ENCODE data around the gene PLXNA1. TPM values are rescaled to one million over a fixed set of nuclear protein-coding genes. Genes with fewer than 3 reads are reported as not detected.

The PLXNA1 gene
- total and polyA plus RNA-seq, 4 donors = 0.92 to 8.3 (median 4.4) TPM

GRCh38 chr3:126957776-126958637 lies 24.9 kb upstream of the PLXNA1 start:
- Histone ChIP-seq H3K4me3 (ENCODE audit: low read depth in 1 of 3, low read length in 3 of 3) (no peak overlapping the region), H3K27me3 (ENCODE audit: control insufficient read depth in 4 of 4, insufficient read depth in 4 of 4, low read length in 3 of 4) (no peaks in the 10 kb centered on the region), H3K27ac (ENCODE audit: low read depth in 1 of 2, low read length in 2 of 2) (no peak overlapping the region), H3K36me3 (ENCODE audit: control insufficient read depth in 4 of 4, insufficient read depth in 3 of 4, low read depth in 1 of 4, low read length in 3 of 4) (no peaks in the 10 kb centered on the region), H3K9ac (ENCODE audit: low read depth in 1 of 2, low read length in 2 of 2) (no peak overlapping the region), H3K4me1 (ENCODE audit: control insufficient read depth in 4 of 4, insufficient read depth in 4 of 4, low read length in 3 of 4) (peaks cover 0 to 4% (median 0%) of the 10 kb centered on the region in 4 donors), H3K9me3 (ENCODE audit: control insufficient read depth in 4 of 4, low read length in 3 of 4) (no peaks in the 10 kb centered on the region)
- TF ChIP-seq NR2F2 (IDR thresholded peaks at IDR 0.05) (no peak), FOXA2 (IDR thresholded peaks at IDR 0.05) (no peak), JUND (IDR thresholded peaks at IDR 0.05) (no peak), RXRA (IDR thresholded peaks at IDR 0.05) (no peak), REST (IDR thresholded peaks at IDR 0.05) (no peak), MAX (IDR thresholded peaks at IDR 0.05) (no peak)
- no peak for DNase-seq (ENCODE audit: low spot score)
- 98% methylated on average over 14 of the region's 14 CpGs for WGBS

- TF ChIP-seq RXRA (IDR thresholded peaks at IDR 0.05) = no peak
- no peak for TF ChIP-seq SP1 (IDR thresholded peaks at IDR 0.05)
- TF ChIP-seq EGR1 (IDR thresholded peaks at IDR 0.05; ENCODE audit: low read depth in 2 of 2) = no peak
- TF ChIP-seq GABPA (IDR thresholded peaks at IDR 0.05 in 1 of 2, conservative IDR thresholded peaks at IDR 0.05 in 1 of 2) = no peak
- Histone ChIP-seq H3K4me1 (ENCODE audit: control insufficient read depth in 4 of 4, insufficient read depth in 4 of 4, low read length in 3 of 4) (peaks cover 0 to 4% (median 0%) of the 10 kb centered on the region in 4 donors), H3K36me3 (ENCODE audit: control insufficient read depth in 4 of 4, insufficient read depth in 3 of 4, low read depth in 1 of 4, low read length in 3 of 4) (no peaks in the 10 kb centered on the region), H3K4me3 (ENCODE audit: low read depth in 1 of 3, low read length in 3 of 3) (no peak overlapping the region), H3K27ac (ENCODE audit: low read depth in 1 of 2, low read length in 2 of 2) (no peak overlapping the region), H3K9ac (ENCODE audit: low read depth in 1 of 2, low read length in 2 of 2) (no peak overlapping the region), H3K27me3 (ENCODE audit: control insufficient read depth in 4 of 4, insufficient read depth in 4 of 4, low read length in 3 of 4) (no peaks in the 10 kb centered on the region), H3K9me3 (ENCODE audit: control insufficient read depth in 4 of 4, low read length in 3 of 4) (no peaks in the 10 kb centered on the region)
- DNase-seq (ENCODE audit: low spot score) = no peak
- WGBS = 94% methylated on average over 10 of the region's 10 CpGs
These were observed 24.3 kb upstream of the PLXNA1 start for GRCh38 chr3:126958638-126959085.

- H3K4me1 ChIP-seq (ENCODE audit: control insufficient read depth in 4 of 4, insufficient read depth in 4 of 4, low read length in 3 of 4) = peaks cover 0 to 4% (median 0%) of the 10 kb centered on the region in 4 donors
These were observed 23.6 kb upstream of the PLXNA1 start for GRCh38 chr3:126959136-126959920.

More at GRCh38 chr3:126959136-126959920, 23.6 kb upstream of the PLXNA1 start:
- no peak overlapping the region for H3K9ac ChIP-seq (ENCODE audit: low read depth in 1 of 2, low read length in 2 of 2)
- 95% methylated on average over 10 of the region's 10 CpGs for WGBS
- no peak for DNase-seq (ENCODE audit: low spot score)
- no peaks in the 10 kb centered on the region for H3K36me3 ChIP-seq (ENCODE audit: control insufficient read depth in 4 of 4, insufficient read depth in 3 of 4, low read depth in 1 of 4, low read length in 3 of 4)
- H3K9me3 ChIP-seq (ENCODE audit: control insufficient read depth in 4 of 4, low read length in 3 of 4) = no peaks in the 10 kb centered on the region
- no peaks in the 10 kb centered on the region for H3K27me3 ChIP-seq (ENCODE audit: control insufficient read depth in 4 of 4, insufficient read depth in 4 of 4, low read length in 3 of 4)
- no peak overlapping the region for H3K27ac ChIP-seq (ENCODE audit: low read depth in 1 of 2, low read length in 2 of 2)
- H3K4me3 ChIP-seq (ENCODE audit: low read depth in 1 of 3, low read length in 3 of 3) = no peak overlapping the region
- TF ChIP-seq EGR1 (IDR thresholded peaks at IDR 0.05; ENCODE audit: low read depth in 2 of 2) (no peak), REST (IDR thresholded peaks at IDR 0.05) (no peak), HNF4G (IDR thresholded peaks at IDR 0.05) (no peak), RAD21 (IDR thresholded peaks at IDR 0.05) (no peak), MAX (IDR thresholded peaks at IDR 0.05) (no peak), CTCF (IDR thresholded peaks at IDR 0.05; ENCODE audit: low read depth, low read length, missing input control) (no peak), RXRA (IDR thresholded peaks at IDR 0.05) (no peak), FOXA2 (IDR thresholded peaks at IDR 0.05) (no peak), TAF1 (conservative IDR thresholded peaks at IDR 0.05) (no peak), ATF3 (IDR thresholded peaks at IDR 0.05) (no peak), YY1 (IDR thresholded peaks at IDR 0.05) (no peak)
